Left lung (tissue), 10 donors: ENCODE results near the gene AGTR1. TPM values are rescaled to one million over a fixed set of nuclear protein-coding genes. Genes with fewer than 3 reads are reported as not detected.

Experiments
- ATAC-seq: fragments of 200-7000 bp; cut with Tn5 transposase; one replicate; pipeline ENCODE4 v1.9.1; 2020; ENCODE audit warnings: moderate library complexity
- DNase-seq, 4 donors: peaks; one replicate each; pipeline ENCODE4 v3.0.0-alpha.2; 2013 to 2020
- H3K27ac ChIP-seq, 2 donors: fragments of 200-600 bp; sonication (generic) in 1 of 2; one replicate each; pipeline versions ENCODE4 v1.5.0 to v1.8.0; 2020 to 2021
- H3K27me3 ChIP-seq, 2 donors: fragments of 200-600 bp; sonication (generic) in 1 of 2; one replicate each; pipeline versions ENCODE4 v1.5.0 to v1.8.0; 2020 to 2021
- H3K36me3 ChIP-seq, 2 donors: fragments of 200-600 bp; sonication (generic) in 1 of 2; one replicate each; pipeline versions ENCODE4 v1.5.0 to v1.8.0; 2020 to 2021
- H3K4me1 ChIP-seq, 2 donors: fragments of 200-600 bp; one replicate each; pipeline ENCODE4 v1.8.0; 2021
- H3K4me3 ChIP-seq, 2 donors: fragments of 200-600 bp; sonication (generic) in 1 of 2; one replicate each; pipeline versions ENCODE4 v1.5.0 to v1.8.0; 2020 to 2021; ENCODE audit warnings: mild to moderate bottlenecking in 1 of 2
- H3K9me3 ChIP-seq, 2 donors: fragments of 200-600 bp; sonication (generic) in 1 of 2; one replicate each; pipeline versions ENCODE4 v1.5.0 to v1.8.0; 2020 to 2021
- CTCF ChIP-seq, 2 donors: fragments of 200-600 bp; sonication (generic) in 1 of 2; IDR thresholded peaks; one replicate each; pipeline versions ENCODE4 v1.5.0 to v1.8.0; 2021; ENCODE audit warnings: antibody characterized with exemption in 2 of 2
- intact Hi-C, 2 donors: fragments of 100-400 bp; cut with DNase I; formaldehyde crosslinking; loops; one replicate each; pipeline versions ENCODE4 v1.11.2 to v1.14.2; 2022
- polyA plus RNA-seq, 6 donors: library from polyadenylated mRNA; unstranded; fragments of 120-200 nt; gene quantifications; one replicate each; pipeline ENCODE4 v1.2.1, GENCODE V29; 2013; ENCODE audit not compliant: insufficient read length in 6 of 6
- total RNA-seq, 2 donors: library from RNA; stranded (reverse); fragmentation: NEBNext Ultra II Directional; extraction: Animal tissue kit (Norgen Biotek cat#: 25700); gene quantifications; one replicate each; pipeline ENCODE4 v1.2.1, GENCODE V29; 2021
- donor health status: DM: no; HTN: yes; CAD: no.
- donor health status: DM: no; HTN: no; CAD: no.

AGTR1 gene
- total and polyA plus RNA-seq, 8 donors = 7.2 to 28.2 (median 22.7) TPM

GRCh38 chr3:148694116-148694515, 3.6 kb upstream of the AGTR1 start:
- H3K27ac ChIP-seq = no peak overlapping the region
- no peaks in the 10 kb centered on the region for H3K36me3 ChIP-seq
- no peaks in the 10 kb centered on the region for H3K9me3 ChIP-seq
- intact Hi-C loops = no loop called here
- ATAC-seq (no peak), DNase-seq (no peak)
- TF ChIP-seq CTCF (IDR thresholded peaks at IDR 0.05) = no peak
- no peak overlapping the region for H3K4me3 ChIP-seq
- no peaks in the 10 kb centered on the region for H3K4me1 ChIP-seq
- peaks cover 11 to 29% of the 10 kb centered on the region in 2 donors for H3K27me3 ChIP-seq

GRCh38 chr3:148698190-148698810, 597 bp downstream of the AGTR1 start:
- no peaks in the 10 kb centered on the region for H3K9me3 ChIP-seq
- H3K27me3 ChIP-seq = peaks cover 11 to 37% of the 10 kb centered on the region in 2 donors
- H3K27ac ChIP-seq = peak overlapping the region; percentile 19 to 40
- peak overlapping the region; percentile 30 to 31 for H3K4me3 ChIP-seq
- TF ChIP-seq CTCF (IDR thresholded peaks at IDR 0.05) = no peak
- H3K4me1 ChIP-seq = no peaks in the 10 kb centered on the region
- peak; percentile 26 for ATAC-seq
- no peak for DNase-seq
- no peaks in the 10 kb centered on the region for H3K36me3 ChIP-seq
- intact Hi-C loops = no loop called here

GRCh38 chr3:148705314-148705713, 7.6 kb downstream of the AGTR1 start:
- TF ChIP-seq CTCF (IDR thresholded peaks at IDR 0.05) = no peak
- Histone ChIP-seq H3K27ac (no peak overlapping the region), H3K4me3 (no peak overlapping the region), H3K36me3 (no peaks in the 10 kb centered on the region), H3K27me3 (no peaks in the 10 kb centered on the region), H3K4me1 (no peaks in the 10 kb centered on the region), H3K9me3 (no peaks in the 10 kb centered on the region)
- no peak for ATAC-seq
- intact Hi-C loops = no loop called here
- no peak for DNase-seq

GRCh38 chr3:148707601-148708380, 10.1 kb downstream of the AGTR1 start:
- intact Hi-C loops = no loop called here
- DNase-seq (no peak), ATAC-seq (no peak)
- TF ChIP-seq CTCF (IDR thresholded peaks at IDR 0.05) = no peak
- Histone ChIP-seq H3K9me3 (no peaks in the 10 kb centered on the region), H3K4me3 (no peak overlapping the region), H3K4me1 (no peaks in the 10 kb centered on the region), H3K27me3 (no peaks in the 10 kb centered on the region), H3K36me3 (no peaks in the 10 kb centered on the region), H3K27ac (no peak overlapping the region)

- no peak for ATAC-seq
- TF ChIP-seq CTCF (IDR thresholded peaks at IDR 0.05) = no peak
- H3K27ac ChIP-seq = no peak overlapping the region
- H3K9me3 ChIP-seq = no peaks in the 10 kb centered on the region
- intact Hi-C loops = no loop called here
- no peaks in the 10 kb centered on the region for H3K36me3 ChIP-seq
- no peak for DNase-seq
- H3K4me1 ChIP-seq = no peaks in the 10 kb centered on the region
- no peak overlapping the region for H3K4me3 ChIP-seq
- no peaks in the 10 kb centered on the region for H3K27me3 ChIP-seq
Observed at GRCh38 chr3:148708409-148708808, 10.7 kb downstream of the AGTR1 start.
